HT-29 (cell line): ENCODE results near the gene SIRPB1. TPM values are rescaled to one million over a fixed set of nuclear protein-coding genes. Genes with fewer than 3 reads are reported as not detected.
"Not testable (repeated sequence)": the region's sequence is repeated elsewhere in the genome, so short reads cannot be mapped to it uniquely, and the experiment has no call there.

Experiments
- DNase-seq: peaks from one replicate; pipeline ENCODE4 v3.0.0-alpha.2; 2015; ENCODE audit warnings: low spot score
- small RNA-seq: library from RNA; depleted of rRNA; stranded (forward); fragments of <200 nt; gene quantifications from one replicate; pipeline ENCODE3, GENCODE V24; 2014
- total RNA-seq: library from RNA; depleted of rRNA; stranded (reverse); fragments of >200 nt; shearing (Covaris generic); gene quantifications from 2 replicates; pipeline ENCODE4 v1.2.3, GENCODE V29; 2014; rRNA removed

Gene SIRPB1
- total RNA-seq, 1 experiment from 2014 or later: not detected

- no peak for DNase-seq
Observed at GRCh38 chr20:1600736-1601135, 19.1 kb downstream of the SIRPB1 start.

DNA sequence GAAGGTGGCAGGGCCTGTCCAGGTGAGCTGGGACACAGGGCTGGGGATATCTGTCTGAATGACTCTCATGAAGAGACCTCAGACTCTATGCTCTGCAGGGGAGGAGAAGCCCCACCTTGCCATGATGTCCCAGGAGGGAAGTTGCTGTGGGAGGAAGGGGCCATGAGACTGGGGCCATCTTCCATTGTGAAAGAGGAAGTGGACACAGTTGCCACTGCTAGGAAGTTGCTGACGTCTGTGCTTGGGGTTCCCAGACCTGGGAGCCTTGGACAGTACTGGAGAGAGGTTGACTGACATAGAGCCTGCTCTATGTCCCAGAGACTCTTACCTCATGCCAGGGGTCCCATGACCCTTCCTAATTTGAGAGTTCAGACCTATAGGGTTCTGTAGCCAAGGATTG lies 24.5 kb downstream of the SIRPB1 start:
- DNase-seq: no peak

GRCh38 chr20:1588533-1589460 lies 31.0 kb downstream of the SIRPB1 start:
- DNase-seq: peak; percentile 53

GRCh38 chr20:1587781-1588532 lies 31.9 kb downstream of the SIRPB1 start:
- no peak for DNase-seq

DNA sequence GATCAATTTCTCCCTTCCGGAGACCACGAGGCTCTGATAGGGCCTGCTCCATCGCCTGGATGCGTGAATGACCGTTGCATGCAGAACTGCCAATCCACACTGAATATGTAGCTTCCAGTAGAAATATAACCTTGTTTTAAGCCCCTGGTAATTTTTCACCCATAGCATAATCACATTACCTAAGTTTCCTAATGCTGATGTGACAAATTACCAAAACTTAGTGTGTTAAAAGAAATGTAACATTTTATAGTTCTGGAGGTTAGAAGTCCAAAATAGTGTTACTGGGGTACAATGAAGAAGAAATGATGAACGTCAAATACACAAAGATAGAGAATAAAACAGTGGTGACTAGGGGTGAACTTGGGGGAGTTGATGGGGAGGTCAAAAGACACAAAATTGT lies 40.3 kb downstream of the SIRPB1 start:
- no peak for DNase-seq

DNA sequence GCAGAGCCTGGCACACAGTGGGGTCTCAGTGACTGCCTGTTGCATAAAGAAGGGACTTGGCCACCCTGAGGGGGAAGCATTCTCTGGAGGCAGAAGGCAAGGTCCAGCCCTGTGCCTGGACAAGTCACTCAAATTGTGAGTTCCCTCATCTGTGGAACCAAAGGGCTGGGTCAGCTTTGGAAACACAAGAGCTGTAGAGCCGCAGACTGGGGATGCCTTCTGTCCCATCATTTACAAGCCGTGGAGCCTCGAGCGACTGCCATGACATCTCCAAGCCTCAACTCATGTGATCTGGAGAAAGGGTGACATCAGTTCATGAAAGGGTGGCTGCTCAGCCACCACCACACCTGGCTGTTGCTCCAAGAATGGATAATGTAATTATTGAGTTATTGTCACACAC lies 41.9 kb downstream of the SIRPB1 start:
- no peak for DNase-seq

- DNase-seq: not testable (repeated sequence)
Observed at GRCh38 chr20:1577313-1577712, 42.5 kb downstream of the SIRPB1 start.

- no peak for DNase-seq
Observed at GRCh38 chr20:1576641-1577040, 43.2 kb downstream of the SIRPB1 start.

- DNase-seq: not testable (repeated sequence)
Observed at GRCh38 chr20:1576003-1576402, 43.8 kb downstream of the SIRPB1 start.

- not testable (repeated sequence) for DNase-seq
Observed at GRCh38 chr20:1571583-1571982, 48.2 kb downstream of the SIRPB1 start.

Small RNA genes within 50 kb of the gene (small RNA-seq; reads per million reads assigned to genes)
- gene RN7SL561P: not detected

Other genes starting within 250 kb of the SIRPB1 start
- 86.3 and 91.6 TPM in 2 replicates for gene FKBP1A, start 227.0 kb downstream of the SIRPB1 start, total RNA-seq
- gene NSFL1C, start 153.2 kb downstream of the SIRPB1 start, total RNA-seq: 38.6 and 39.9 TPM in 2 replicates
- not detected in 2 replicates for gene SIRPB2, start 128.6 kb downstream of the SIRPB1 start, total RNA-seq
- not detected in 2 replicates for gene SIRPD, start 62.3 kb downstream of the SIRPB1 start, total RNA-seq
- not detected in 2 replicates for gene SIRPG, start 37.8 kb upstream of the SIRPB1 start, total RNA-seq